ENCODE results near the gene CCDC157.
A peak's percentile ranks its signal among the peaks of the same experiment; 100 is the strongest.

Gene CCDC157

GRCh38 chr22:30354644-30355043 is 2.2 kb upstream of the CCDC157 start:
- no peak for DNase-seq (ENCODE audit: low read depth in 2 of 2)

- DNase-seq (ENCODE audit: low read depth in 2 of 2): no peak
Observed at GRCh38 chr22:30357236-30357570, 396 bp downstream of the CCDC157 start.

GRCh38 chr22:30357650-30358215 is 926 bp downstream of the CCDC157 start:
- no peak for DNase-seq (ENCODE audit: low read depth in 2 of 2)

- DNase-seq (ENCODE audit: low read depth in 2 of 2): no peak
Observed at GRCh38 chr22:30358541-30358940, 1.7 kb downstream of the CCDC157 start.

GRCh38 chr22:30361916-30362650 is 5.3 kb downstream of the CCDC157 start:
- DNase-seq (ENCODE audit: low read depth in 2 of 2): no peak

- no peak for DNase-seq (ENCODE audit: low read depth in 2 of 2)
Observed at GRCh38 chr22:30362651-30363281, 6.0 kb downstream of the CCDC157 start.

- no peak for DNase-seq (ENCODE audit: low read depth in 2 of 2)
Observed at GRCh38 chr22:30365891-30366290, 9.1 kb downstream of the CCDC157 start.

- DNase-seq (ENCODE audit: low read depth in 2 of 2): no peak
Observed at GRCh38 chr22:30368420-30368819, 11.6 kb downstream of the CCDC157 start.

- DNase-seq (ENCODE audit: low read depth in 2 of 2): no peak
Observed at GRCh38 chr22:30370641-30371230, 13.9 kb downstream of the CCDC157 start.

GRCh38 chr22:30371321-30371720 is 14.5 kb downstream of the CCDC157 start:
- DNase-seq (ENCODE audit: low read depth in 2 of 2): no peak

GRCh38 chr22:30371981-30372380 is 15.2 kb downstream of the CCDC157 start:
- DNase-seq (ENCODE audit: low read depth in 2 of 2): no peak

- no peak for DNase-seq (ENCODE audit: low read depth in 2 of 2)
Observed at GRCh38 chr22:30372915-30373314, 16.1 kb downstream of the CCDC157 start.

- no peak for DNase-seq (ENCODE audit: low read depth in 2 of 2)
Observed at GRCh38 chr22:30373331-30374325, 16.8 kb downstream of the CCDC157 start.

GRCh38 chr22:30375312-30375849 is 18.6 kb downstream of the CCDC157 start:
- DNase-seq (ENCODE audit: low read depth in 2 of 2): no peak

- DNase-seq (ENCODE audit: low read depth in 2 of 2): no peak
Observed at GRCh38 chr22:30380011-30380410, 23.2 kb downstream of the CCDC157 start.

GRCh38 chr22:30381264-30381663 is 24.5 kb downstream of the CCDC157 start:
- DNase-seq (ENCODE audit: low read depth in 2 of 2): peak in 1 of 2 donors; percentile 44

GRCh38 chr22:30382340-30382739 is 25.5 kb downstream of the CCDC157 start:
- DNase-seq (ENCODE audit: low read depth in 2 of 2): no peak

- DNase-seq (ENCODE audit: low read depth in 2 of 2): no peak
Observed at GRCh38 chr22:30383061-30383460, 26.3 kb downstream of the CCDC157 start.

GRCh38 chr22:30385942-30386341 is 29.1 kb downstream of the CCDC157 start:
- no peak for DNase-seq (ENCODE audit: low read depth in 2 of 2)

- no peak for DNase-seq (ENCODE audit: low read depth in 2 of 2)
Observed at GRCh38 chr22:30386608-30386959, 29.8 kb downstream of the CCDC157 start.

All from stimulated activated CD8-positive, alpha-beta memory T cell treated with anti-CD3 and anti-CD28 coated beads, Interleukin-15, amount 100 ng/mL, for 48 hours (primary cell).